ENCODE measurements around the gene DBNDD2.

The DBNDD2 gene

DNA sequence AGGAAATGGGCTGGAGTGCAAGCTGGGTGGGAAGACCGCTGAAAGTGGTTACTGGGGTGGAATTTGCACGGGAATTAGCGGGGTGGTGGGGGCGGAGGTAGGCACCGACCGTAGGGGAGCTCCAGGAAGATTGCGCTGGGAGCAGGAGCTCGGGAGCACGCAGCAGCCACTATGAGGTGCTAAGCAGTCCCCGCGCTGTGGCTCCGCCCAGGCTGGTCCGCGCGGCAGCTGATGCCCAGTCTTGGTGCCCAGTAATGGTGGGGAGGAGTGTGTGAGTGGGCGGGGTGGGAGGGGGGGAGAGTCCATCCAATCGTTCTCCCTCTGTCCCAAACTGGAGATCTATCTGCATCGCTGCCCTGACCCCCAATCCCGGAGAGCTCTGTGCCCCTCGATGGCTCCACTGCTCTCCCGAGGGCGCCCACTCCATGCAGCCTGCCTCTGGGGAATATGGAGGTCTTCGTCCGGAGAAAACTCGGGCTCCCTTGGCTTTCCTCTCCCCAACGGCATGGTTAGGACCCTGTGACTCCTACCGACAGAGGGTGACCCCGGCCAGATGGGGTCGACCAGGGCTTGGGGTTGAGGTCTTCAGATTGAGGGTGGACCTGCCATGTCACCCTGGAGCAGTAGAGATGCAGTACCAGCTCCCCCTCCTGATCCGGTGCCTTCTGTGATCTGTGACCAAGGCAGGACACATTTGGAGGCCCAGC is 35.3 kb upstream of the DBNDD2 start:
- TF ChIP-seq, protein P1, sequence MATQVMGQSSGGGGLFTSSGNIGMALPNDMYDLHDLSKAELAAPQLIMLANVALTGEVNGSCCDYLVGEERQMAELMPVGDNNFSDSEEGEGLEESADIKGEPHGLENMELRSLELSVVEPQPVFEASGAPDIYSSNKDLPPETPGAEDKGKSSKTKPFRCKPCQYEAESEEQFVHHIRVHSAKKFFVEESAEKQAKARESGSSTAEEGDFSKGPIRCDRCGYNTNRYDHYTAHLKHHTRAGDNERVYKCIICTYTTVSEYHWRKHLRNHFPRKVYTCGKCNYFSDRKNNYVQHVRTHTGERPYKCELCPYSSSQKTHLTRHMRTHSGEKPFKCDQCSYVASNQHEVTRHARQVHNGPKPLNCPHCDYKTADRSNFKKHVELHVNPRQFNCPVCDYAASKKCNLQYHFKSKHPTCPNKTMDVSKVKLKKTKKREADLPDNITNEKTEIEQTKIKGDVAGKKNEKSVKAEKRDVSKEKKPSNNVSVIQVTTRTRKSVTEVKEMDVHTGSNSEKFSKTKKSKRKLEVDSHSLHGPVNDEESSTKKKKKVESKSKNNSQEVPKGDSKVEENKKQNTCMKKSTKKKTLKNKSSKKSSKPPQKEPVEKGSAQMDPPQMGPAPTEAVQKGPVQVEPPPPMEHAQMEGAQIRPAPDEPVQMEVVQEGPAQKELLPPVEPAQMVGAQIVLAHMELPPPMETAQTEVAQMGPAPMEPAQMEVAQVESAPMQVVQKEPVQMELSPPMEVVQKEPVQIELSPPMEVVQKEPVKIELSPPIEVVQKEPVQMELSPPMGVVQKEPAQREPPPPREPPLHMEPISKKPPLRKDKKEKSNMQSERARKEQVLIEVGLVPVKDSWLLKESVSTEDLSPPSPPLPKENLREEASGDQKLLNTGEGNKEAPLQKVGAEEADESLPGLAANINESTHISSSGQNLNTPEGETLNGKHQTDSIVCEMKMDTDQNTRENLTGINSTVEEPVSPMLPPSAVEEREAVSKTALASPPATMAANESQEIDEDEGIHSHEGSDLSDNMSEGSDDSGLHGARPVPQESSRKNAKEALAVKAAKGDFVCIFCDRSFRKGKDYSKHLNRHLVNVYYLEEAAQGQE (IDR thresholded peaks at IDR 0.05; ENCODE audit: insufficient read depth in 1 of 2, low read depth in 2 of 2, low read length in 2 of 2): no peak
- TF ChIP-seq FOXP2 (optimal IDR thresholded peaks at IDR 0.05; ENCODE audit: borderline replicate concordance, extremely low read depth, extremely low read length, insufficient read depth) (no peak), POLR2AphosphoS5 (IDR thresholded peaks at IDR 0.05; ENCODE audit: low read depth, low read length) (no peak), SIN3A (IDR thresholded peaks at IDR 0.05; ENCODE audit: borderline replicate concordance, insufficient read depth, low read length) (no peak), TAF1 (IDR thresholded peaks at IDR 0.05; ENCODE audit: borderline replicate concordance, insufficient read depth, low read length) (no peak)

DNA sequence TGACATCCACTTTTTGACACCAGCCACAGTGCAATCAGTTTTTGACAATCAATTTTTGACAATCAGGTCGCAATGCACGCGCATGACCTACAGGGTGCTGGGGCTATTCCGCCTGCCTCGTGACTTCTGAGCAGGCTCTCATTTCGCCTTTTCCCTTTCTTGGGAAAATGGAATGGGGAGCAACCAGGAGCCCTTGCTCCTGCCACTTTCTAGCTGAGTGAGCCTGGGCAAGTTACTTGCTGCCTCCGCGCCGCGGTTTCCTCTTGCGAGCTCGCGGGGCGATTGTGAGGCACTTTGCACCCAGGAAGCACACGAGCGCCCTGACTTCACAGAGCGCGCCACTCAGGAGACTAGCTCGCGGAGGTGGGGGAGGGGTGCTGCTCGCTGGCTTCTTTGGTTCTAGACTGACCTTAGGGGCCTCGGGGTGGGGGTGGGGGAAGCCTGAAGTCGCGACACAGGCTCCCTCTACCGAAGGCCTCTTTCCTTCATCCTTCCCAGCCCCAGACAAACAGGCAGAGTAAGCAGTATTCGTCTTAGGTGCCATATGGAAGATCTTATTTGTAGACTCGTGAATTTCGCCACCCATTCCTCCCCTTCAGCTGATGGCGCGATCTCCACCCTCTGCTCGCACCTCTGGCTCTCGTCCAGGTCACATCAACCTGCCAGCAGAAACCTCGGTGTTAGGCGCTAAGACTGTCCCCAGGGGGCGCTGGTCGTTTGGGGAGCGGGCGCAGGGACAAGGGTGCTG is 34.6 kb upstream of the DBNDD2 start:
- TF ChIP-seq POLR2AphosphoS5 (IDR thresholded peaks at IDR 0.05; ENCODE audit: low read depth, low read length) (no peak), FOXP2 (optimal IDR thresholded peaks at IDR 0.05; ENCODE audit: borderline replicate concordance, extremely low read depth, extremely low read length, insufficient read depth) (no peak), SIN3A (IDR thresholded peaks at IDR 0.05; ENCODE audit: borderline replicate concordance, insufficient read depth, low read length) (no peak), TAF1 (IDR thresholded peaks at IDR 0.05; ENCODE audit: borderline replicate concordance, insufficient read depth, low read length) (no peak)
- TF ChIP-seq, protein P1 (IDR thresholded peaks at IDR 0.05; ENCODE audit: insufficient read depth in 1 of 2, low read depth in 2 of 2, low read length in 2 of 2): no peak

DNA sequence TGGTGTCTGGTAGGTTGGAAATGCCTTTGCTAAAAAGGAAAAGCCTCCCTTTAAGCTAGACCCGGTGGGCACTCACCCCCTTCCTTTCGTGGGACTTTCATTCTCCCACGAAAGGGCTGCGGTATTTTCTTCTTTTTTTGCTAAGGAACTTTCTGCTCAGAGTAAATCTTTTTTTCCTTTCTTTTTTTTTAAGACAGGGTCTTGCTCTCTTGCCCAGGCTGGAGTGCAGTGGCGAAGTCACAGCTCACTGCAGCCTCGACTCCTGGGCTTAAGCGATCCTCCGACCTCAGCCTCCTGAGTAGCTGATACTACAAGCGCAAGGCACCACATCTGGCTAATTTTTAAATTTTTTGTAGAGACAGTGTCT is 34.0 kb upstream of the DBNDD2 start:
- TF ChIP-seq SIN3A (IDR thresholded peaks at IDR 0.05; ENCODE audit: borderline replicate concordance, insufficient read depth, low read length) (no peak), FOXP2 (optimal IDR thresholded peaks at IDR 0.05; ENCODE audit: borderline replicate concordance, extremely low read depth, extremely low read length, insufficient read depth) (no peak), POLR2AphosphoS5 (IDR thresholded peaks at IDR 0.05; ENCODE audit: low read depth, low read length) (no peak), TAF1 (IDR thresholded peaks at IDR 0.05; ENCODE audit: borderline replicate concordance, insufficient read depth, low read length) (no peak)
- TF ChIP-seq, protein P1 (IDR thresholded peaks at IDR 0.05; ENCODE audit: insufficient read depth in 1 of 2, low read depth in 2 of 2, low read length in 2 of 2): no peak

DNA sequence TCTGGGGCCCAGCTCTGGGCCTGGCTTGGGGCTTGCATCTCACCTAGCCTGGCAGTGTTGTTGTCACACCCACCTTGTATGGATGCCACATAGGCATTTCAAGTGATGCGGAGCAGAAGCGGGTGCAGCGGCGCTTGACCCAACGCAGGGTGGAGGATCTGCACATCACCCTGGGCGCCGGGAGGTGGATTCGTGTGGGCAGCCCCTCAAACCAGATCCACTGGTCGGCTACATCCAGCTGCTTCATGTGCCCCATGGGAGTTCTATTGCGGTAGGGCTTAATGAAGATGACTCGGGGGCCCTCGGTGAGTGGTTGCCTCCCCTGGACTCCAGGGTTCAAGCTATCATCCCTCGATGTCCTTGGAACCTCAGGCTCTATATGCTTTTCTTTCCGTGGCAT is 33.1 kb upstream of the DBNDD2 start:
- TF ChIP-seq SIN3A (IDR thresholded peaks at IDR 0.05; ENCODE audit: borderline replicate concordance, insufficient read depth, low read length): no peak
- TF ChIP-seq POLR2AphosphoS5 (IDR thresholded peaks at IDR 0.05; ENCODE audit: low read depth, low read length): no peak
- TF ChIP-seq TAF1 (IDR thresholded peaks at IDR 0.05; ENCODE audit: borderline replicate concordance, insufficient read depth, low read length): no peak
- TF ChIP-seq, protein P1 (IDR thresholded peaks at IDR 0.05; ENCODE audit: insufficient read depth in 1 of 2, low read depth in 2 of 2, low read length in 2 of 2): no peak
- TF ChIP-seq FOXP2 (optimal IDR thresholded peaks at IDR 0.05; ENCODE audit: borderline replicate concordance, extremely low read depth, extremely low read length, insufficient read depth): no peak
